ENCODE data around the gene SLC4A3.

SLC4A3 gene

DNA sequence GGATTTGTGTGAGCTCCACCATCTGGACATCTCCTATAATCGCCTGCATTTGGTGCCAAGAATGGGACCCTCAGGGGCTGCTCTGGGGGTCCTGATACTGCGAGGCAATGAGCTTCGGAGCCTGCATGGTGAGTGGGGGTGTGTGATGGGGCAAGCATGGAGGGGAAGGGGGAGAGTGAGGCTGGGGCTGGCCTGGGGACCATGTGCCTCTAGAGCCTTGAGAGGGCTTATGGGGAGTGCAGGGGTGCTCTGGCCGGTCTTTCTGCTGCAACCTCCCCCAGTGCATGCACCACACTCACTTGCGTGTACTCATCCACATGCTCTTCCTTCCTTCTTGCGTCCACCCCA, 21.8 kb upstream of the SLC4A3 start:
- Mint-ChIP-seq H3K27me3 (no peaks in the 10 kb centered on the region), H3K4me1 (peaks cover 2% of the 10 kb centered on the region), H3K4me3 (no peak overlapping the region), H3K27ac (no peak overlapping the region), H3K9me3 (no peaks in the 10 kb centered on the region), H3K36me3 (peaks cover 19% of the 10 kb centered on the region)
- no peak for DNase-seq
- CTCF ChIA-PET: no interaction called here

GRCh38 chr2:219607931-219608330, 19.5 kb upstream of the SLC4A3 start:
- CTCF ChIA-PET: no interaction called here
- Mint-ChIP-seq H3K9me3 (no peaks in the 10 kb centered on the region), H3K4me3 (no peak overlapping the region), H3K27ac (no peak overlapping the region), H3K4me1 (peaks cover 9% of the 10 kb centered on the region), H3K36me3 (peaks cover 20% of the 10 kb centered on the region), H3K27me3 (no peaks in the 10 kb centered on the region)
- DNase-seq: no peak

- Mint-ChIP-seq H3K36me3 (peaks cover 20% of the 10 kb centered on the region), H3K4me1 (peaks cover 11% of the 10 kb centered on the region), H3K27ac (no peak overlapping the region), H3K4me3 (no peak overlapping the region), H3K27me3 (no peaks in the 10 kb centered on the region), H3K9me3 (no peaks in the 10 kb centered on the region)
- no peak for DNase-seq
- CTCF ChIA-PET: interaction anchor here (1.1 kb wide), 1 partner anchor 12 kb away, joined by 3 read pairs; no protein-coding TSS in a partner anchor
These were observed 18.9 kb upstream of the SLC4A3 start for GRCh38 chr2:219608399-219608964.

- no peaks in the 10 kb centered on the region for H3K27me3 Mint-ChIP-seq
- no peak overlapping the region for H3K27ac Mint-ChIP-seq
- H3K4me3 Mint-ChIP-seq: no peak overlapping the region
- CTCF ChIA-PET: interaction anchor here (1.1 kb wide), 1 partner anchor 11 kb away, joined by 3 read pairs; no protein-coding TSS in a partner anchor
- no peaks in the 10 kb centered on the region for H3K9me3 Mint-ChIP-seq
- H3K4me1 Mint-ChIP-seq: peaks cover 11% of the 10 kb centered on the region
- DNase-seq: no peak
- peaks cover 20% of the 10 kb centered on the region for H3K36me3 Mint-ChIP-seq
These were observed 18.2 kb upstream of the SLC4A3 start for GRCh38 chr2:219609149-219609750.

- no peaks in the 10 kb centered on the region for H3K27me3 Mint-ChIP-seq
- H3K9me3 Mint-ChIP-seq: no peaks in the 10 kb centered on the region
- DNase-seq: no peak
- peaks cover 26% of the 10 kb centered on the region for H3K36me3 Mint-ChIP-seq
- no peak overlapping the region for H3K4me3 Mint-ChIP-seq
- no peak overlapping the region for H3K27ac Mint-ChIP-seq
- CTCF ChIA-PET: no interaction called here
- peaks cover 13% of the 10 kb centered on the region for H3K4me1 Mint-ChIP-seq
These were observed 16.1 kb upstream of the SLC4A3 start for GRCh38 chr2:219611306-219611705.

DNA sequence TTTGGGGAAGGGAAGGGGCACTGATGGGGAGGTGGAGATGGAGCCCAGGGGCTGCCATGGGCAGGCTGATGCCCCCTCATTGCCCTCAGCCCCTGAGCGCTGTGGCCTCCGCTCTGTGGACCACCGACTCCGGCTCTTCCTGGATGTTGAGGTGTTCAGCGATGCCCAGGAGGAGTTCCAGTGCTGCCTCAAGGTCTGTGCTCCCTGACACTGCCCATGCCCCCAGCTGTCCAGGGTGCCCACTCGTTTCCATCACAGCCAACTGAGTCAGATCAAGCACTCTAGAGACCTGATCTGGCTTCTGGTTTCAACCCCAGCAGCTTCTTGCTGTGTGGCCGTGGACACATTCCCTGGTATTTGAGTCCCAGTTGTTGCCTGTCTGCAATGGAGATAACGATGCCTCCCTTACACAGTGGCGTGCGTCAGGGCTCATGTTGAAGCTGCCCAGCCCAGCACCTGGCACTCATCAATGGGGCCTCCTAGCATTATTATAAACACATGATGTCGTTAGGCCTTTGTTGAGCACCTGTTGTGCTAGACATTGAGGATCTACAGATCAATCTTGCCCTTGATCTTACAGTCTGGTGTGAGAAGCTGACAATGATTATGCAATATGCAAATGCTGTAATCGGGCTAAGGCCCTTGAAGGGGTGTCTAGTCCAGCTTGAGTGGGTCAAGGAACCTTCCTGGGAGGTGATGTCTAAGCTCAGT, 15.4 kb upstream of the SLC4A3 start:
- peaks cover 21% of the 10 kb centered on the region for H3K36me3 Mint-ChIP-seq

GRCh38 chr2:219612577-219613286, 14.7 kb upstream of the SLC4A3 start:
- Mint-ChIP-seq H3K36me3 (peaks cover 19% of the 10 kb centered on the region), H3K4me3 (no peak overlapping the region), H3K9me3 (no peaks in the 10 kb centered on the region), H3K27ac (peak overlapping the region; percentile 38), H3K27me3 (no peaks in the 10 kb centered on the region), H3K4me1 (peaks cover 13% of the 10 kb centered on the region)
- peak; percentile 48 for DNase-seq
- CTCF ChIA-PET: interaction anchor here (1.0 kb wide), 1 partner anchor 52 kb away, joined by 3 read pairs; no protein-coding TSS in a partner anchor

More for the DNA sequence above, 15.4 kb upstream of the SLC4A3 start:
- Mint-ChIP-seq H3K4me1 (peaks cover 13% of the 10 kb centered on the region), H3K4me3 (no peak overlapping the region), H3K27ac (no peak overlapping the region), H3K9me3 (no peaks in the 10 kb centered on the region), H3K27me3 (no peaks in the 10 kb centered on the region)
- CTCF ChIA-PET: no interaction called here
- DNase-seq: no peak

DNA sequence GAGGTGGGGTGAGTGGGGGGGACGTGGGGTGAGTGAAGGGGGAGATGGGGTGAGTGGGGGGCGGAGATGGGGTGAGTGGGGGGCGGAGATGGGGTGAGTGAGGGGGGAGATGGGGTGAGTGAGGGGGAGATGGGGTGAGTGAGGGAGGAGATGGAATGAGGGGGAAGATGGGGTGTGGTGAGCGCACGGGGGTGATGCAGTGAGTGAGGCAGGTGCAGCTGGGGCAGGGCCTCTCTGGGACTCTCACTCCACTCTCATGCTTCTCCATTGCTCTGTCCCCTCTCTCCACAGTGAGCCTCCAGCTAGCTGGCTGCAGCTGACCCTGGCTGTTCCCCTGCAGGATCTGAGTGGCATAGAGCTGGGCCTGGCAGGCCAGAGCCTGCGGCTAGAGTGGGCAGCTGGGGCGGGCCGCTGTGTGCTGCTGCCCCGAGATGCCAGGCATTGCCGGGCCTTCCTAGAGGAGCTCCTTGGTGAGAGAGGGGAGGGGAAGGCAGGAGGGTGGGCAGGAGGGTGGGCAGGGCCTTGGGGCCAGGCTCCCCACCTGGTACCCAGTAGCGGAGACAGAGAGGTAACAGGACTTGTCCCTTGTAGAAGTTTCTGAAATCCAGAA, 13.9 kb upstream of the SLC4A3 start:
- CTCF ChIA-PET: interaction anchor here (1.0 kb wide), 1 partner anchor 53 kb away, joined by 3 read pairs; no protein-coding TSS in a partner anchor
- Mint-ChIP-seq H3K36me3 (peaks cover 19% of the 10 kb centered on the region), H3K9me3 (no peaks in the 10 kb centered on the region), H3K4me1 (peaks cover 13% of the 10 kb centered on the region), H3K27me3 (no peaks in the 10 kb centered on the region), H3K27ac (no peak overlapping the region), H3K4me3 (no peak overlapping the region)
- no peak for DNase-seq

DNA sequence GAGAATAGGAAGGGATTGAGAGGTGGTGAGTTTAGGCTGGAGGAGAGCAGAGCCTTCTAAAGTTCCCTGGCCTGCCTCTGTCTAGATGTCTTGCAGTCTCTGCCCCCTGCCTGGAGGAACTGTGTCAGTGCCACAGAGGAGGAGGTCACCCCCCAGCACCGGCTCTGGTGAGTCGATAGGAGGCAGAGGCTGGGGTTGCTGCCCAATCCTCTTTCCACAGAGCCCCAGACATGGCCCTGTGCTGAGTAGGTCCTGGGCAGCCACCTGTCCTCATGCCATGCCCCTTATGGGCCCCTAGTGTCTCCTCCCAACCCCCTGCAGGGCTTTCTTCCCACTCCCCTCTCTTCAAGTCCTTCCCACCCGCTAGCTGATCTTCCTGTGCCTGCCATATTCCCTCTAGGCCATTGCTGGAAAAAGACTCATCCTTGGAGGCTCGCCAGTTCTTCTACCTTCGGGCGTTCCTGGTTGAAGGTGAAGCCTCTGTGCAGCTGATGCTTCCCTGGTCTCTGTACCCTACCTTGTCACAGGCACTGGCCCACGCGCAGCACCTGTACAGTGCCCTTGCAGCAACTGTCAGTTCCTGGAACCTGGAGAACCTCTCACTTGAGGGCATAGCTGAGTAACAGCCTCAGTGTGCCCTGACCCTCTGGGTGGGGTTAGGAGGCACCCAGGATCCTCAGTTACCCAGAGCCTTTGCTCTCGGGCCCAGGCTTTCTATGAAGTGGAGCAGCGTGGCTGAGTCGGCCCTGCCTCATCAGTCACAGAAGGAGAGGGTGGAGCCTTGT, 13.2 kb upstream of the SLC4A3 start:
- Mint-ChIP-seq H3K4me1 (peaks cover 13% of the 10 kb centered on the region), H3K36me3 (peaks cover 18% of the 10 kb centered on the region), H3K27ac (no peak overlapping the region), H3K27me3 (peaks cover 4% of the 10 kb centered on the region), H3K9me3 (no peaks in the 10 kb centered on the region), H3K4me3 (no peak overlapping the region)
- no peak for DNase-seq
- CTCF ChIA-PET: no interaction called here

GRCh38 chr2:219615036-219615435, 12.4 kb upstream of the SLC4A3 start:
- H3K36me3 Mint-ChIP-seq: peaks cover 18% of the 10 kb centered on the region
- CTCF ChIA-PET: interaction anchor here (0.6 kb wide), 1 partner anchor 72 kb away, joined by 3 read pairs; no protein-coding TSS in a partner anchor

GRCh38 chr2:219615894-219616293, 11.5 kb upstream of the SLC4A3 start:
- Mint-ChIP-seq H3K27me3 (peaks cover 9% of the 10 kb centered on the region), H3K4me3 (no peak overlapping the region), H3K36me3 (peaks cover 18% of the 10 kb centered on the region), H3K9me3 (no peaks in the 10 kb centered on the region), H3K4me1 (peaks cover 13% of the 10 kb centered on the region), H3K27ac (no peak overlapping the region)
- CTCF ChIA-PET: no interaction called here
- DNase-seq: no peak

More at GRCh38 chr2:219615036-219615435, 12.4 kb upstream of the SLC4A3 start:
- H3K4me1 Mint-ChIP-seq: peaks cover 13% of the 10 kb centered on the region
- no peak overlapping the region for H3K27ac Mint-ChIP-seq
- peaks cover 4% of the 10 kb centered on the region for H3K27me3 Mint-ChIP-seq
- no peaks in the 10 kb centered on the region for H3K9me3 Mint-ChIP-seq
- H3K4me3 Mint-ChIP-seq: no peak overlapping the region
- no peak for DNase-seq

GRCh38 chr2:219616550-219616949, 10.9 kb upstream of the SLC4A3 start:
- H3K27ac Mint-ChIP-seq: no peak overlapping the region

DNA sequence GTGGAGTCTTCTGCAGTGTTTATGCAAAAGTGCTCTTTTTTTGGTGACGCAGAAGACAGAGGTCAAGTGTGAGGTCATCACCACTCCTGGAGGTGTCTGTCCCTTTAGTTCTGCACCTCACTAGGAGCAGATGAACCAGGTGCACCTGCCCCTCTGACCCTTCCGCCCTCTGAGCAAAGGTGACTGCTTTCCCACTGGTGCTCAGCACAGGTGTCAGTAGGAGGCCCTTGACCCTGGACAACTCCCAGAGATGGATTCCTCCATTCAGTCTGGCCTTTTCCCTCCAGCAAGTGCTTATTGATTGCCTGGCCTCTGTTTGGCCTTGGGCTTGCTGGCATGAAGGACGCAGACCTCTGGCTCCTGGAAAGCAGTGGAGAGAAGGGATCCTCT, 8.7 kb upstream of the SLC4A3 start:
- peaks cover 8% of the 10 kb centered on the region for H3K36me3 Mint-ChIP-seq
- H3K27ac Mint-ChIP-seq: no peak overlapping the region
- H3K4me1 Mint-ChIP-seq: peaks cover 3% of the 10 kb centered on the region
- peaks cover 21% of the 10 kb centered on the region for H3K27me3 Mint-ChIP-seq
- no peak for DNase-seq
- CTCF ChIA-PET: no interaction called here
- no peak overlapping the region for H3K4me3 Mint-ChIP-seq
- H3K9me3 Mint-ChIP-seq: no peaks in the 10 kb centered on the region

More at GRCh38 chr2:219616550-219616949, 10.9 kb upstream of the SLC4A3 start:
- CTCF ChIA-PET: interaction anchor here (0.7 kb wide), 1 partner anchor 14 kb away, joined by 3 read pairs; no protein-coding TSS in a partner anchor
- H3K36me3 Mint-ChIP-seq: peaks cover 12% of the 10 kb centered on the region
- H3K4me1 Mint-ChIP-seq: peaks cover 13% of the 10 kb centered on the region
- no peaks in the 10 kb centered on the region for H3K9me3 Mint-ChIP-seq
- no peak for DNase-seq
- H3K4me3 Mint-ChIP-seq: no peak overlapping the region
- H3K27me3 Mint-ChIP-seq: peaks cover 16% of the 10 kb centered on the region
